PFSK-1 (cell line): ENCODE results near the gene XCR1.

Experiments used
- POLR2AphosphoS5 ChIP-seq: IDR thresholded peaks from 2 replicates; pipeline ENCODE4 v1.6.1; 2012; ENCODE audit warnings: low read depth, mild to moderate bottlenecking, control low read depth, low read length, moderate library complexity
- REST ChIP-seq, 2 experiments: IDR thresholded peaks; 2 replicates each; pipeline versions ENCODE4 v1.6.1 to v1.8.0; 2011 to 2012; ENCODE audit warnings: low read depth in 2 of 2, low read length in 2 of 2, control low read depth in 1 of 2, inconsistent platforms in 1 of 2, mild to moderate bottlenecking in 1 of 2, moderate library complexity in 1 of 2; ENCODE audit not compliant: insufficient read depth in 1 of 2
- TAF1 ChIP-seq: IDR thresholded peaks from 2 replicates; pipeline ENCODE4 v1.6.1; 2012; ENCODE audit warnings: low read length, control low read depth, borderline replicate concordance; ENCODE audit not compliant: insufficient read depth

GRCh38 chr3:46036191-46036590, 8.9 kb upstream of the XCR1 start:
- TF ChIP-seq TAF1 (no peak), POLR2AphosphoS5 (no peak), REST (IDR thresholded peaks at IDR 0.05; ENCODE audit: insufficient read depth in 1 of 2, low read depth in 2 of 2, low read length in 2 of 2) (no peak)
